MM.1S (cell line): ENCODE data around the gene KDM4C.

Source experiments
- DNase-seq: peaks from one replicate; pipeline ENCODE4 v3.0.0-alpha.2; 2015
- H2AFZ ChIP-seq: fragments of 300-600 bp; sonication (generic); 2 replicates; pipeline ENCODE4 v1.6.0; 2016; ENCODE audit warnings: antibody characterized with exemption, low read length
- H3F3A ChIP-seq: fragments of 300-600 bp; sonication (generic); 2 replicates; pipeline ENCODE4 v1.6.1; 2016; ENCODE audit warnings: mild to moderate bottlenecking, antibody characterized with exemption, low read length, moderate library complexity, mixed read lengths; ENCODE audit not compliant: insufficient read depth
- H3K27ac ChIP-seq: fragments of 300-600 bp; sonication (generic); 2 replicates; pipeline ENCODE4 v1.5.1; 2016; ENCODE audit warnings: mild to moderate bottlenecking, low read length
- H3K27me3 ChIP-seq: fragments of 300-600 bp; sonication (generic); replicated peaks from 2 replicates; pipeline ENCODE4 v1.6.0; 2016; ENCODE audit warnings: low read length; ENCODE audit not compliant: insufficient read depth
- H3K36me3 ChIP-seq: fragments of 300-600 bp; sonication (generic); replicated peaks from 2 replicates; pipeline ENCODE4 v1.6.1; 2016; ENCODE audit warnings: mild to moderate bottlenecking, low read length, mixed read lengths; ENCODE audit not compliant: insufficient read depth
- H3K4me1 ChIP-seq: fragments of 300-600 bp; sonication (generic); 2 replicates; pipeline ENCODE4 v1.6.1; 2016; ENCODE audit warnings: low read length, mixed read lengths
- H3K4me2 ChIP-seq: fragments of 300-600 bp; sonication (generic); 2 replicates; pipeline ENCODE4 v1.6.0; 2016; ENCODE audit warnings: low read depth, low read length
- H3K4me3 ChIP-seq: fragments of 300-600 bp; sonication (generic); 2 replicates; pipeline ENCODE4 v1.5.1; 2016; ENCODE audit warnings: low read length, mixed read lengths
- H3K79me2 ChIP-seq: fragments of 300-600 bp; sonication (generic); 2 replicates; pipeline ENCODE4 v1.6.1; 2016; ENCODE audit warnings: mixed run types, low read length, mixed read lengths
- H3K9ac ChIP-seq: fragments of 300-600 bp; sonication (generic); 2 replicates; pipeline ENCODE4 v1.6.1; 2016; ENCODE audit warnings: low read length, mixed read lengths
- H3K9me2 ChIP-seq: fragments of 300-600 bp; sonication (generic); replicated peaks from 2 replicates; pipeline ENCODE4 v1.6.1; 2016; ENCODE audit warnings: mild to moderate bottlenecking, low read length, mixed read lengths; ENCODE audit not compliant: insufficient read depth
- H3K9me3 ChIP-seq: fragments of 300-600 bp; sonication (generic); replicated peaks from 2 replicates; pipeline ENCODE4 v1.6.1; 2016; ENCODE audit warnings: mild to moderate bottlenecking, low read length, mixed read lengths; ENCODE audit not compliant: insufficient read depth
- H4K20me1 ChIP-seq: fragments of 300-600 bp; sonication (generic); 2 replicates; pipeline ENCODE4 v1.6.1; 2016; ENCODE audit warnings: mild to moderate bottlenecking, low read length, moderate library complexity, mixed read lengths; ENCODE audit not compliant: insufficient read depth
- CTCF ChIP-seq: fragments of 300-600 bp; sonication (generic); IDR thresholded peaks from 2 replicates; pipeline ENCODE4 v1.5.1; 2016; ENCODE audit warnings: antibody characterized with exemption, low read length, mixed read lengths
- EZH2 ChIP-seq: fragments of 300-600 bp; sonication (generic); optimal IDR thresholded peaks from 2 replicates; pipeline ENCODE3; 2017; ENCODE audit warnings: low read depth, mild to moderate bottlenecking, antibody characterized with exemption, low read length, mixed read lengths
- EZH2phosphoT487 ChIP-seq: fragments of 300-600 bp; sonication (generic); IDR thresholded peaks from 2 replicates; pipeline ENCODE4 v1.6.1; 2018; ENCODE audit warnings: antibody characterized with exemption, low read length

Gene KDM4C

GRCh38 chr9:7149258-7149657 is 391.5 kb downstream of the KDM4C start:
- Histone ChIP-seq H2AFZ (no peak overlapping the region), H3K79me2 (no peaks in the 10 kb centered on the region), H4K20me1 (no peaks in the 10 kb centered on the region), H3K27ac (no peak overlapping the region), H3K9me3 (no peaks in the 10 kb centered on the region), H3F3A (no peaks in the 10 kb centered on the region), H3K27me3 (no peaks in the 10 kb centered on the region), H3K4me3 (no peak overlapping the region), H3K9ac (no peak overlapping the region), H3K4me1 (no peaks in the 10 kb centered on the region), H3K9me2 (no peaks in the 10 kb centered on the region), H3K36me3 (no peaks in the 10 kb centered on the region), H3K4me2 (no peak overlapping the region)
- TF ChIP-seq EZH2phosphoT487 (no peak), EZH2 (no peak), CTCF (no peak)
- no peak for DNase-seq

GRCh38 chr9:7150153-7150890 is 392.5 kb downstream of the KDM4C start:
- Histone ChIP-seq H3K9me2 (no peaks in the 10 kb centered on the region), H3K27ac (no peak overlapping the region), H3K27me3 (no peaks in the 10 kb centered on the region), H2AFZ (no peak overlapping the region), H3K36me3 (no peaks in the 10 kb centered on the region), H3K79me2 (no peaks in the 10 kb centered on the region), H3F3A (no peaks in the 10 kb centered on the region), H4K20me1 (no peaks in the 10 kb centered on the region), H3K9me3 (no peaks in the 10 kb centered on the region), H3K9ac (no peak overlapping the region), H3K4me1 (no peaks in the 10 kb centered on the region), H3K4me3 (no peak overlapping the region), H3K4me2 (no peak overlapping the region)
- no peak for DNase-seq
- TF ChIP-seq EZH2: no peak
- no peak for TF ChIP-seq EZH2phosphoT487
- no peak for TF ChIP-seq CTCF

- H3K9me3 ChIP-seq: no peaks in the 10 kb centered on the region
- no peak overlapping the region for H3K9ac ChIP-seq
- H3K79me2 ChIP-seq: no peaks in the 10 kb centered on the region
- H2AFZ ChIP-seq: no peak overlapping the region
- H4K20me1 ChIP-seq: no peaks in the 10 kb centered on the region
- H3K27me3 ChIP-seq: no peaks in the 10 kb centered on the region
- no peaks in the 10 kb centered on the region for H3K9me2 ChIP-seq
- no peaks in the 10 kb centered on the region for H3F3A ChIP-seq
- TF ChIP-seq EZH2phosphoT487 (no peak), EZH2 (no peak), CTCF (no peak)
- H3K4me1 ChIP-seq: no peaks in the 10 kb centered on the region
- no peak for DNase-seq
- H3K27ac ChIP-seq: no peak overlapping the region
- H3K4me3 ChIP-seq: no peak overlapping the region
- no peaks in the 10 kb centered on the region for H3K36me3 ChIP-seq
- H3K4me2 ChIP-seq: no peak overlapping the region
Observed at GRCh38 chr9:7153134-7153533, 395.4 kb downstream of the KDM4C start.
